Measurements from ENCODE around the gene CDC6. TPM values are rescaled to one million over a fixed set of nuclear protein-coding genes. Genes with fewer than 3 reads are reported as not detected.
A peak's percentile ranks its signal among the peaks of the same experiment; 100 is the strongest.

CDC6 gene
- total RNA-seq, 2 donors from 2014 or later: 0.71 to 6.8 TPM

- Histone ChIP-seq H3K9me3 (no peaks in the 10 kb centered on the region), H3K27me3 (replicated peaks; ENCODE audit: insufficient read depth) (no peaks in the 10 kb centered on the region), H3K36me3 (no peaks in the 10 kb centered on the region), H3K4me3 (peak overlapping the region; percentile 94), H3K4me1 (ENCODE audit: control insufficient read depth in 1 of 2, low read depth in 2 of 2) (peaks cover 49 to 73% of the 10 kb centered on the region in 2 donors), H3K27ac (peak overlapping the region; percentile 91 to 92)
- ATAC-seq (ENCODE audit: insufficient number of reproducible peaks, low FRiP score, low read depth): no peak
- TF ChIP-seq, protein P1, sequence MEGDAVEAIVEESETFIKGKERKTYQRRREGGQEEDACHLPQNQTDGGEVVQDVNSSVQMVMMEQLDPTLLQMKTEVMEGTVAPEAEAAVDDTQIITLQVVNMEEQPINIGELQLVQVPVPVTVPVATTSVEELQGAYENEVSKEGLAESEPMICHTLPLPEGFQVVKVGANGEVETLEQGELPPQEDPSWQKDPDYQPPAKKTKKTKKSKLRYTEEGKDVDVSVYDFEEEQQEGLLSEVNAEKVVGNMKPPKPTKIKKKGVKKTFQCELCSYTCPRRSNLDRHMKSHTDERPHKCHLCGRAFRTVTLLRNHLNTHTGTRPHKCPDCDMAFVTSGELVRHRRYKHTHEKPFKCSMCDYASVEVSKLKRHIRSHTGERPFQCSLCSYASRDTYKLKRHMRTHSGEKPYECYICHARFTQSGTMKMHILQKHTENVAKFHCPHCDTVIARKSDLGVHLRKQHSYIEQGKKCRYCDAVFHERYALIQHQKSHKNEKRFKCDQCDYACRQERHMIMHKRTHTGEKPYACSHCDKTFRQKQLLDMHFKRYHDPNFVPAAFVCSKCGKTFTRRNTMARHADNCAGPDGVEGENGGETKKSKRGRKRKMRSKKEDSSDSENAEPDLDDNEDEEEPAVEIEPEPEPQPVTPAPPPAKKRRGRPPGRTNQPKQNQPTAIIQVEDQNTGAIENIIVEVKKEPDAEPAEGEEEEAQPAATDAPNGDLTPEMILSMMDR (IDR thresholded peaks at IDR 0.05): no peak
- DNase-seq (ENCODE audit: low spot score): no peak
Observed at GRCh38 chr17:40345161-40345993, 57.7 kb downstream of the CDC6 start.

GRCh38 chr17:40345994-40346764 is 58.5 kb downstream of the CDC6 start:
- H3K27ac ChIP-seq: peak overlapping the region; percentile 91 to 92
- H3K9me3 ChIP-seq: no peaks in the 10 kb centered on the region
- TF ChIP-seq, protein P1 (IDR thresholded peaks at IDR 0.05): no peak
- H3K27me3 ChIP-seq (replicated peaks; ENCODE audit: insufficient read depth): no peaks in the 10 kb centered on the region
- H3K4me3 ChIP-seq: peak overlapping the region; percentile 94
- ATAC-seq (ENCODE audit: insufficient number of reproducible peaks, low FRiP score, low read depth) (no peak), DNase-seq (ENCODE audit: low spot score) (no peak)
- H3K36me3 ChIP-seq: no peaks in the 10 kb centered on the region
- peaks cover 49 to 78% of the 10 kb centered on the region in 2 donors for H3K4me1 ChIP-seq (ENCODE audit: control insufficient read depth in 1 of 2, low read depth in 2 of 2)

- Histone ChIP-seq H3K4me1 (ENCODE audit: control insufficient read depth in 1 of 2, low read depth in 2 of 2) (peaks cover 49 to 78% of the 10 kb centered on the region in 2 donors), H3K36me3 (peaks cover 4% of the 10 kb centered on the region), H3K9me3 (no peaks in the 10 kb centered on the region), H3K27ac (peak overlapping the region; percentile 91 to 92), H3K27me3 (replicated peaks; ENCODE audit: insufficient read depth) (no peaks in the 10 kb centered on the region), H3K4me3 (peak overlapping the region; percentile 94)
- DNase-seq (ENCODE audit: low spot score) (no peak), ATAC-seq (ENCODE audit: insufficient number of reproducible peaks, low FRiP score, low read depth) (no peak)
- TF ChIP-seq, protein P1 (IDR thresholded peaks at IDR 0.05): no peak
Observed at GRCh38 chr17:40346765-40347158, 59.1 kb downstream of the CDC6 start.

DNA sequence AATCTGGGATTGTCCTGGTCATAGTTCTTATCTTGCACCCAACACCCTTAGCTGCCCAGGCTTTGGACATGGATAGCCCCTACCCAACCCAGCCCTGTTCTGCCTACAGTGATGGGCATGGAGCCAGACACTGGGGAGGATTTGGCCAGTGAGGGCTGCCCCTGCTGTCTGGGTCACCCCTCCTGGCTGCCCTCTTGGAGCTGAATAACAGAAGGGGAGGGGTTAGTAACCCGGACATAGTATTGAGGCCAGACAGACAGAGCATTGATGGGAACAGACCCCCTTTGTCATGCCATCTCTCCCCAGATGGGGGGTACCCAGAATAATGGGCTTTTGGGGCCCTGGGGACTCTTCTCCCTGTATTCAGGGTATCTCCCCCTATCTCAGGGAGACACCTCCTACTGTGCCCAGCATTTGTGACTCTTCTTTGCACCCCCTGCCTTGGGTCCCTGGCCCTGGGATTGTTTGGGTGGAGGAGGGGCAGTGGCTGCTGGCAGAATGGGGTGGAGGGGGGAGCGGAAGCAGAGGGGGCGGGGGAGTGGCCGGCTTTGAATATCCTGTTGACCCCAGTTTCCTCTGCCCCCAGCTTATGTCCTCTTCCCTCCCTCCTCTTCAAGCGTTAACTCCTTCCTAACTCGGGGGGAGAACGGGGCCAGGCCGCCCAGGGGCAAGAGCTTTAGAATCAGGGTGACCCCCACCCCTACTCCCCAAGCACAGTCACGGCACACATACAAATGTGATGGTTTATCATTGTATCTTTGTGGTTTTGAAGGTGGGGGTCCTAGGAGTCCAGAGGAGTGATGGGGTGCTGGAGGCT is 59.8 kb downstream of the CDC6 start:
- Histone ChIP-seq H3K9me3 (no peaks in the 10 kb centered on the region), H3K27ac (peak overlapping the region; percentile 91 to 92), H3K36me3 (peaks cover 12% of the 10 kb centered on the region), H3K4me3 (peak overlapping the region; percentile 94), H3K27me3 (replicated peaks; ENCODE audit: insufficient read depth) (no peaks in the 10 kb centered on the region), H3K4me1 (ENCODE audit: control insufficient read depth in 1 of 2, low read depth in 2 of 2) (peaks cover 49 to 78% of the 10 kb centered on the region in 2 donors)
- DNase-seq (ENCODE audit: low spot score): no peak
- no peak for ATAC-seq (ENCODE audit: insufficient number of reproducible peaks, low FRiP score, low read depth)
- TF ChIP-seq, protein P1 (IDR thresholded peaks at IDR 0.05): no peak

All from thoracic aorta (tissue), 2 donors.